C4-2B (cell line): ENCODE measurements around the gene DNAH3.

Experiments
- CTCF ChIP-seq: fragments of 450-650 bp; conservative IDR thresholded peaks from 2 replicates; pipeline ENCODE4 v1.5.1; 2017; ENCODE audit warnings: mild to moderate bottlenecking
- ZFX ChIP-seq: fragments of 450-650 bp; IDR thresholded peaks from 2 replicates; pipeline ENCODE4 v1.6.1; 2017

GRCh38 chr16:21116148-21116693 lies 34.4 kb downstream of the DNAH3 start:
- TF ChIP-seq CTCF: no peak
- TF ChIP-seq ZFX: no peak
